Activated T-cell treated with anti-CD3 and anti-CD28 coated beads, Interleukin-2, amount 50 U/mL, for 1 hour (primary cell): ENCODE results near the gene SLC7A6OS.

Source experiments
- DNase-seq: peaks from one replicate; pipeline ENCODE4 v3.0.0-alpha.2; 2020

Gene SLC7A6OS

DNA sequence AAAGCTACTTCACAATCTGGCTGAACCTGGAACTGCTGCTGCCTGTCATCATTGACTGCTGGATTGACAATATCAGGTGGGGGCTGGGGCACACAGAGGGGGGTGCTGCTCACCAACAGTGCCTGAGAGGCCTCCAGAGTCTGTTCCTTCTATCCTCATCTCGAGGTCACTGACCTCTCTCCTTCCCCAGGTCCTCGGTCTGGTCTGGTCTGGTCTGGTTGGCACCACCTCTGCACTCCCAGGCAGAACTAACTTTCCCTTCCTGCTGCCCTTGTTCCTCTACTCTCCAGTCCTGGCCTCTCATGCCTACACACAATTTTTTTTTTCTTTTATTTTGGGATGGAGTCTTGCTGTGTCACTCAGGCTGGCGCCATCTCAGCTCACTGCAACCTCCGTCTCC, 61.4 kb downstream of the SLC7A6OS start:
- no peak for DNase-seq
